ENCODE data around the gene STK24.

The STK24 gene

DNA sequence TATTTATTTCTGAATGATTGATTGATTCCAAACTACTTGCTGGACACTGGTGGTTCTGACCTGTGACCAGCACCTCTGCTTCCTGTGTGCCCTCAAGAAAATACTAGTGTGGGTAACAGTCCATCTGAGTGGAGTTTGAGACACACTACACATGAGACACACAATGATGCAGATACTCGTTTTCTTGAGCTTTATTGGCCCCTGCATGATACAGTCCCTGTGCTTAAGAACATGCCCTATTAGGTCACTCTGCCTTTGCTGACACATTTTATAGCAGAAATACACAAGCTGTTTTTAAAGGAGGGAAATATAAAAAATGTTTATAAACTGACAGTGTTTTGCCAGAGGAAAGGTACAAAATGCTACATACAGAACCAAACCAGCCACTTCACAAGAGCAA lies 126.9 kb downstream of the STK24 start:
- no peaks in the 10 kb centered on the region for H3K9me3 ChIP-seq
- no peak overlapping the region for H3K27ac ChIP-seq
- TF ChIP-seq, protein P1, sequence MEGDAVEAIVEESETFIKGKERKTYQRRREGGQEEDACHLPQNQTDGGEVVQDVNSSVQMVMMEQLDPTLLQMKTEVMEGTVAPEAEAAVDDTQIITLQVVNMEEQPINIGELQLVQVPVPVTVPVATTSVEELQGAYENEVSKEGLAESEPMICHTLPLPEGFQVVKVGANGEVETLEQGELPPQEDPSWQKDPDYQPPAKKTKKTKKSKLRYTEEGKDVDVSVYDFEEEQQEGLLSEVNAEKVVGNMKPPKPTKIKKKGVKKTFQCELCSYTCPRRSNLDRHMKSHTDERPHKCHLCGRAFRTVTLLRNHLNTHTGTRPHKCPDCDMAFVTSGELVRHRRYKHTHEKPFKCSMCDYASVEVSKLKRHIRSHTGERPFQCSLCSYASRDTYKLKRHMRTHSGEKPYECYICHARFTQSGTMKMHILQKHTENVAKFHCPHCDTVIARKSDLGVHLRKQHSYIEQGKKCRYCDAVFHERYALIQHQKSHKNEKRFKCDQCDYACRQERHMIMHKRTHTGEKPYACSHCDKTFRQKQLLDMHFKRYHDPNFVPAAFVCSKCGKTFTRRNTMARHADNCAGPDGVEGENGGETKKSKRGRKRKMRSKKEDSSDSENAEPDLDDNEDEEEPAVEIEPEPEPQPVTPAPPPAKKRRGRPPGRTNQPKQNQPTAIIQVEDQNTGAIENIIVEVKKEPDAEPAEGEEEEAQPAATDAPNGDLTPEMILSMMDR (IDR thresholded peaks at IDR 0.05): no peak
- no peak overlapping the region for H3K4me3 ChIP-seq (ENCODE audit: low read depth in 1 of 2, low read length in 1 of 2)
- peaks cover 5 to 8% of the 10 kb centered on the region in 2 experiments for H3K4me1 ChIP-seq (ENCODE audit: control insufficient read depth in 1 of 2, insufficient read depth in 1 of 2, low read depth in 1 of 2, low read length in 1 of 2)
- no peaks in the 10 kb centered on the region for H3K27me3 ChIP-seq
- peaks cover 83% of the 10 kb centered on the region for H3K36me3 ChIP-seq

DNA sequence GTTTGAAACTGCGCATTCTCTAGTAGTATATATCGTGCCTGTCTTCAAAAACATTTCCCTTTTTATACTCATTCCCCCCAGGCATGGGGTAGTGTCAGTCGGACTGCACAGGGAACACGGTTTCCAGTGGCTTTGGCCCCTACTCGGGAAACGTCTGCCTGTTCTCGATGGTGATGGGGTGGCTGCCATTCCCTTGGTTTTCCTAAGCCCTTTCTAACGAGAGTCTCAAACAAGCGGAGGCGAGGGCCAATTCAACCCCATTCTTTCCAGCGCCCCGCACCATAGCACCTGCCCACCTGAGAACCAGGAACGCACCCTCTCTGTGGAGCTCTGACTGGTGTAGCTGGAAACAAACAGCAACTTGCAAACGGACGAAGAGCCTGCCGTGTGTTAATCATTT lies 127.6 kb downstream of the STK24 start:
- Histone ChIP-seq H3K9me3 (no peaks in the 10 kb centered on the region), H3K36me3 (peaks cover 76% of the 10 kb centered on the region), H3K27me3 (no peaks in the 10 kb centered on the region), H3K4me3 (ENCODE audit: low read depth in 1 of 2, low read length in 1 of 2) (no peak overlapping the region), H3K4me1 (ENCODE audit: control insufficient read depth in 1 of 2, insufficient read depth in 1 of 2, low read depth in 1 of 2, low read length in 1 of 2) (peaks cover 9 to 11% of the 10 kb centered on the region in 2 experiments), H3K27ac (no peak overlapping the region)
- TF ChIP-seq, protein P1 (IDR thresholded peaks at IDR 0.05): no peak

DNA sequence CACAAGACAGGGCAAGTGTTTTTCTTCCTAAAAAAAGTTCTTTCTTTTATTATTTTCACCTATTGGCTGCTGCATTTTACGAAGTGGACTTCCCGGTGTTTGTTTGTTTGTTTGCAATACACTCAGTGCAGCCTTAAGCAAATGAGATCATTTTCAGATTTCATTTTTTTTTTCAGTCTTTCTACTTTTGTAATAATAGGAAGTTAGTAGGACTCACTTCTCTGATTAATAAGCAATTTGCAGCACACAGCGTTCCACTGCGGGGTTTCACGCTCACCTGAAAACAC lies 128.3 kb downstream of the STK24 start:
- TF ChIP-seq, protein P1 (IDR thresholded peaks at IDR 0.05): no peak
- peaks cover 69% of the 10 kb centered on the region for H3K36me3 ChIP-seq
- peaks cover 9 to 11% of the 10 kb centered on the region in 2 experiments for H3K4me1 ChIP-seq (ENCODE audit: control insufficient read depth in 1 of 2, insufficient read depth in 1 of 2, low read depth in 1 of 2, low read length in 1 of 2)
- no peaks in the 10 kb centered on the region for H3K9me3 ChIP-seq
- no peak overlapping the region for H3K4me3 ChIP-seq (ENCODE audit: low read depth in 1 of 2, low read length in 1 of 2)
- H3K27me3 ChIP-seq: no peaks in the 10 kb centered on the region
- H3K27ac ChIP-seq: no peak overlapping the region

DNA sequence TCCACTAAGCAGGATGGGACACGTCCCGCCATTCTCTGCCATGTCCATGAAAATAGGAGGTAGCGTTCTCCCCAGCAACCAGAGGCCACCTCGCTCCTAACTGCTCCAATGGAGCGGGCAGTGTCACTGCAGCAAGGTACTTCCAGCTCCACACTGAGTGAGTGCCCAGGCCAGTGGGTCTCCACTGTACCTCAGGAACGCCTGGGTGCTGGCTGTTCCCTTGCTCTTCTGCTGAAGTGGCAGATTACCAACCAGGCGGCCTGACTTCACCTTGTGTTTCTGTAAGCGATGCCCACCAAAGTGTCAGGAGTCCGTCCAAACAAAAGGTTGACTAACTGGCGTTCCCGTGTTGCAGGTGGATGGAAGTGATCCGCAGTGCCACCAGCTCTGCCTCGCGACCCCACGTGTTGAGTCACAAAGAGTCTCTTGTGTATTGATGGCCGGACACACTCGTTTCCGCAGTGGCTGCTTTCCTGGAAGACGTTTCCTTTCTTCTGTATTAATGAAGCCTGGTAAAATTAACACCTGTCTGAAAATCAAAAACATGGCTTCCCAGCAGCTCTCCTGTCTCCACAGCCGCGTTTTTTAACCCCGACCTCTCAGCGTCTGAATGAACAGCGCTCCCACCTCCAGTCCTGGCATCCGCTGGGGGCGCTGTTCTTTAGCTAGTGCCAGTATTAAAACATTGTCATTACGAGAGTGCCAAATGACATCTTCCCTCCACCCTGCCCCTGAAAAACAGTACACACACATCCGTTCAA lies 128.8 kb downstream of the STK24 start:
- peaks cover 63% of the 10 kb centered on the region for H3K36me3 ChIP-seq
- no peak overlapping the region for H3K4me3 ChIP-seq (ENCODE audit: low read depth in 1 of 2, low read length in 1 of 2)
- TF ChIP-seq, protein P1 (IDR thresholded peaks at IDR 0.05): no peak
- no peak overlapping the region for H3K27ac ChIP-seq
- H3K27me3 ChIP-seq: no peaks in the 10 kb centered on the region
- H3K4me1 ChIP-seq (ENCODE audit: control insufficient read depth in 1 of 2, insufficient read depth in 1 of 2, low read depth in 1 of 2, low read length in 1 of 2): peaks cover 9 to 11% of the 10 kb centered on the region in 2 experiments
- no peaks in the 10 kb centered on the region for H3K9me3 ChIP-seq

DNA sequence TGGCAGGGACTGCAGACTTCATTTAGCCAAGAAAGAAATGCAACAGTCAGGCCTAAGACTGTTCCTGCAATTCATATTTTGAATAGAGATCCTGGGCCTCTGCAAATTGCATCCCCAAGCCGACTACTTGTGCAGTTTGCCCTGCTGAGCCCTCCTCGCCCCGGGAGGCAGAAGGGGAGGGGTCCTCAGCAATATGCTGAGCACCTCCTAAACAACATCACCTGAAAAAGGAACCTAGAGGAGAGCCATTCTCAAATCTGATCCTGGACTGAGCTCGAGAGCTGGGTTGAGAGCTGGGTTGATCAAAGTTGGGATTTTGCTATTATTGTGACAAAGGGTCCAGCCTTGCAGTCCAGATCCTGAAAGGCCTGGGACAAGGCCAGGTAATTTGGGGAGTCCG lies 129.8 kb downstream of the STK24 start:
- Histone ChIP-seq H3K27me3 (no peaks in the 10 kb centered on the region), H3K4me1 (ENCODE audit: control insufficient read depth in 1 of 2, insufficient read depth in 1 of 2, low read depth in 1 of 2, low read length in 1 of 2) (peaks cover 9 to 11% of the 10 kb centered on the region in 2 experiments), H3K27ac (no peak overlapping the region), H3K36me3 (peaks cover 54% of the 10 kb centered on the region), H3K9me3 (no peaks in the 10 kb centered on the region), H3K4me3 (ENCODE audit: low read depth in 1 of 2, low read length in 1 of 2) (no peak overlapping the region)
- TF ChIP-seq, protein P1 (IDR thresholded peaks at IDR 0.05): no peak
